B cell (primary cell): Measurements from ENCODE around the gene PARP3. TPM values are rescaled to one million over a fixed set of nuclear protein-coding genes. Genes with fewer than 3 reads are reported as not detected.

Source experiments
- ATAC-seq: fragments of 200-7000 bp; cut with Tn5 transposase; one replicate; pipeline ENCODE4 v1.10.0; 2021; ENCODE audit warnings: low read depth, mild to moderate bottlenecking, moderate number of reproducible peaks, moderate library complexity
- CTCF ChIA-PET: fragments of 350-600 bp; sonication (Branson Sonifier 250); formaldehyde crosslinking; loops from one replicate; lab custom pipeline; 2021; ENCODE audit warnings: antibody characterized with exemption, inconsistent platforms; lab: Charles Lee
- POLR2A ChIA-PET: fragments of 350-600 bp; sonication (Branson Sonifier 250); formaldehyde crosslinking; loops from one replicate; lab custom pipeline; 2021; ENCODE audit warnings: antibody characterized with exemption; lab: Charles Lee
- DNase-seq: peaks from one replicate; pipeline ENCODE4 v3.0.0; 2013
- H2AFZ ChIP-seq: 2 replicates; pipeline ENCODE4 v1.6.1; 2012; ENCODE audit warnings: mild to moderate bottlenecking, low read depth, low read length; ENCODE audit not compliant: insufficient read depth, poor library complexity, severe bottlenecking
- H3K27ac ChIP-seq, 2 donors: 1 replicate in 1 of 2; 2 replicates in 1 of 2; pipeline ENCODE4 v1.5.1; 2012 to 2013; ENCODE audit warnings: low read length in 2 of 2, mild to moderate bottlenecking in 2 of 2, moderate library complexity in 1 of 2
- H3K27me3 ChIP-seq, 4 experiments: fragments of 200-600 bp in 1 of 4; sonication (generic) in 1 of 4; replicated peaks in 1 of 4; 1 replicate in 2 of 4; 2 replicates in 2 of 4; pipeline versions ENCODE4 v1.6.1 to v1.7.0; 2013 to 2016; ENCODE audit warnings: low read length in 3 of 4, mild to moderate bottlenecking in 2 of 4, mixed read lengths in 1 of 4, moderate library complexity in 1 of 4; ENCODE audit not compliant: insufficient read depth in 4 of 4, control insufficient read depth in 3 of 4; ENCODE audit errors: control extremely low read depth in 1 of 4
- H3K36me3 ChIP-seq, 2 experiments: replicated peaks in 1 of 2; 1 replicate in 1 of 2; 2 replicates in 1 of 2; pipeline versions ENCODE4 v1.6.1 to v1.7.1; 2013; ENCODE audit warnings: low read length in 1 of 2; ENCODE audit not compliant: insufficient read depth in 2 of 2, control insufficient read depth in 1 of 2; ENCODE audit errors: control extremely low read depth in 1 of 2, extremely low read depth in 1 of 2
- H3K4me1 ChIP-seq, 2 donors: fragments of 200-600 bp in 1 of 2; sonication (generic) in 1 of 2; 1 replicate in 1 of 2; 2 replicates in 1 of 2; pipeline versions ENCODE4 v1.5.1 to v1.6.1; 2013 to 2017; ENCODE audit warnings: low read length in 2 of 2; ENCODE audit not compliant: control insufficient read depth in 2 of 2, insufficient read depth in 2 of 2
- H3K4me2 ChIP-seq: replicated peaks from 2 replicates; pipeline ENCODE3; 2012; ENCODE audit warnings: mild to moderate bottlenecking, low read depth, low read length; ENCODE audit not compliant: poor library complexity, severe bottlenecking
- H3K4me3 ChIP-seq, 5 experiments: fragments of 200-600 bp in 1 of 5; sonication (generic) in 1 of 5; 1 replicate in 3 of 5; 2 replicates in 2 of 5; pipeline versions ENCODE4 v1.5.1 to v1.7.0; 2011 to 2016; ENCODE audit warnings: low read length in 4 of 5, mild to moderate bottlenecking in 4 of 5, low read depth in 2 of 5, control low read depth in 1 of 5, moderate library complexity in 1 of 5; ENCODE audit not compliant: insufficient read depth in 1 of 5; ENCODE audit errors: control extremely low read depth in 1 of 5, extremely low read depth in 1 of 5
- H3K79me2 ChIP-seq: fragments of 200-600 bp; sonication (generic); one replicate; pipeline ENCODE4 v1.6.0; 2016; ENCODE audit warnings: low read length; ENCODE audit not compliant: control insufficient read depth, insufficient read depth
- H3K9ac ChIP-seq: fragments of 200-600 bp; sonication (generic); 2 replicates; pipeline ENCODE4 v1.6.1; 2017; ENCODE audit warnings: mild to moderate bottlenecking, low read length, moderate library complexity
- H3K9me3 ChIP-seq, 3 donors: one replicate each; pipeline versions ENCODE4 v1.6.1 to v1.7.1; 2013; ENCODE audit warnings: low read length in 2 of 3; ENCODE audit not compliant: control insufficient read depth in 2 of 3, insufficient read depth in 1 of 3; ENCODE audit errors: control extremely low read depth in 1 of 3
- H4K20me1 ChIP-seq: 2 replicates; pipeline ENCODE4 v1.6.0; 2012; ENCODE audit warnings: mild to moderate bottlenecking, low read length; ENCODE audit not compliant: insufficient read depth, control insufficient read depth, poor library complexity, severe bottlenecking
- H3K27ac Mint-ChIP-seq: one replicate; pipeline ENCODE4 v1.8.0; 2021; ENCODE audit warnings: mixed read lengths
- H3K27me3 Mint-ChIP-seq: one replicate; pipeline ENCODE4 v1.8.0; 2021; ENCODE audit warnings: mixed read lengths
- H3K4me1 Mint-ChIP-seq: one replicate; pipeline ENCODE4 v1.8.0; 2021; ENCODE audit warnings: mixed read lengths
- H3K4me3 Mint-ChIP-seq: one replicate; pipeline ENCODE4 v1.8.0; 2021; ENCODE audit warnings: mixed read lengths
- H3K9me3 Mint-ChIP-seq: one replicate; pipeline ENCODE4 v1.8.0; 2022; ENCODE audit warnings: mixed read lengths; ENCODE audit not compliant: insufficient read depth
- CTCF ChIP-seq: fragments of 200-600 bp; IDR thresholded peaks from one replicate; pipeline ENCODE4 v1.8.0; 2022; ENCODE audit warnings: antibody characterized with exemption, mild to moderate bottlenecking
- EZH2 ChIP-seq: IDR thresholded peaks from 2 replicates; pipeline ENCODE4 v1.6.1; 2012; ENCODE audit warnings: borderline replicate concordance, low read depth, mild to moderate bottlenecking, moderate library complexity, low read length; ENCODE audit not compliant: insufficient read depth, poor library complexity, severe bottlenecking
- WGBS: methylation state at CpG from one replicate; pipeline ENCODE4 v1.1.5; 2013; ENCODE audit warnings: missing lambda C conversion rate; ENCODE audit not compliant: insufficient coverage; 5-methylcytosine and 5-hydroxymethylcytosine counted together
- intact Hi-C: fragments of 100-400 bp; cut with micrococcal nuclease; formaldehyde crosslinking; loops from one replicate; pipeline ENCODE4 v1.10.0; 2022
- polyA plus RNA-seq: library from polyadenylated mRNA; depleted of rRNA; stranded (reverse); fragments of >200 nt; gene quantifications from 2 replicates; pipeline ENCODE4 v1.2.3, GENCODE V29; 2012
- total RNA-seq, 2 donors: library from RNA; stranded (reverse); fragments of 120-200 nt in 1 of 2; gene quantifications; 1 replicate in 1 of 2; 2 replicates in 1 of 2; pipeline versions ENCODE4 v1.2.3 to v1.2.4, GENCODE V29; 2013 to 2022

Gene PARP3
- total and polyA plus RNA-seq, 2 donors (not counting 1 experiment from before 2014, with no cell fraction given) = 17.7 to 29.7 TPM

- H3K27me3 Mint-ChIP-seq = peaks cover 35% of the 10 kb centered on the region
- H3K79me2 ChIP-seq = no peaks in the 10 kb centered on the region
- no peak overlapping the region for H3K27ac ChIP-seq
- no peaks in the 10 kb centered on the region for H4K20me1 ChIP-seq
- H3K27ac Mint-ChIP-seq = no peak overlapping the region
- DNase-seq = no peak
- H3K4me3 Mint-ChIP-seq = no peak overlapping the region
- H3K4me3 ChIP-seq = no peak overlapping the region
- no peak for ATAC-seq
- no peak overlapping the region for H2AFZ ChIP-seq
- ChIA-PET POLR2A (no interaction called here), CTCF (no interaction called here)
- TF ChIP-seq CTCF (no peak), EZH2 (no peak)
- peaks cover 3 to 34% (median 3%) of the 10 kb centered on the region in 3 donors for H3K9me3 ChIP-seq
- H3K27me3 ChIP-seq = peaks cover 0 to 3% (median 0%) of the 10 kb centered on the region in 4 experiments
- no peaks in the 10 kb centered on the region for H3K4me1 ChIP-seq
- H3K36me3 ChIP-seq = no peaks in the 10 kb centered on the region
- H3K9me3 Mint-ChIP-seq = peaks cover 8% of the 10 kb centered on the region
- H3K4me1 Mint-ChIP-seq = no peaks in the 10 kb centered on the region
- intact Hi-C loops = no loop called here
- H3K9ac ChIP-seq = no peak overlapping the region
- H3K4me2 ChIP-seq = no peak overlapping the region
- 40% methylated on average over 1 of the region's 4 CpGs for WGBS
Observed at GRCh38 chr3:51908026-51908425, 34.1 kb upstream of the PARP3 start.

GRCh38 chr3:51916418-51916817, 25.7 kb upstream of the PARP3 start:
- ATAC-seq = no peak
- intact Hi-C loops = no loop called here
- H2AFZ ChIP-seq = no peak overlapping the region
- DNase-seq = no peak
- H3K9ac ChIP-seq = no peak overlapping the region
- no peak overlapping the region for H3K27ac ChIP-seq
- Mint-ChIP-seq H3K4me3 (no peak overlapping the region), H3K4me1 (no peaks in the 10 kb centered on the region), H3K9me3 (no peaks in the 10 kb centered on the region), H3K27me3 (peaks cover 34% of the 10 kb centered on the region), H3K27ac (no peak overlapping the region)
- CTCF ChIA-PET = no interaction called here
- H3K4me3 ChIP-seq = no peak overlapping the region
- no peaks in the 10 kb centered on the region for H3K27me3 ChIP-seq
- no peaks in the 10 kb centered on the region for H4K20me1 ChIP-seq
- no peaks in the 10 kb centered on the region for H3K4me1 ChIP-seq
- H3K9me3 ChIP-seq = no peaks in the 10 kb centered on the region
- TF ChIP-seq CTCF (no peak), EZH2 (no peak)
- no peak overlapping the region for H3K4me2 ChIP-seq
- WGBS = 80% methylated on average over 1 of the region's 5 CpGs
- POLR2A ChIA-PET = no interaction called here
- H3K79me2 ChIP-seq = no peaks in the 10 kb centered on the region
- no peaks in the 10 kb centered on the region for H3K36me3 ChIP-seq
